IMR-90 (cell line): ENCODE data around the gene ARMH3. TPM values are rescaled to one million over a fixed set of nuclear protein-coding genes. Genes with fewer than 3 reads are reported as not detected.

ENCODE experiments used
- ATAC-seq: fragments of 200-7000 bp; cut with Tn5 transposase; 2 replicates; pipeline ENCODE4 v1.9.1; 2020; ENCODE audit warnings: low read depth, mild to moderate bottlenecking, moderate library complexity
- BruUV-seq: library from RNA; stranded (reverse); fragments of 400-500 nt; replicated peaks from 2 replicates; lab custom pipeline; 2021; lab: Mats Ljungman, UMichigan
- CTCF ChIA-PET: fragments of 300-600 bp; formaldehyde crosslinking; extraction: SDS; loops from one replicate; lab custom pipeline; 2021; ENCODE audit warnings: antibody characterized with exemption; lab: Yijun Ruan, JAX
- POLR2A ChIA-PET: fragments of 300-600 bp; sonication (Branson Sonifier 250); formaldehyde crosslinking; loops from one replicate; lab custom pipeline; 2022; ENCODE audit warnings: antibody characterized with exemption; ENCODE audit not compliant: unreplicated experiment; lab: Charles Lee
- DNase-seq: peaks from one replicate; pipeline ENCODE4 v3.0.0; 2013
- H2AFZ ChIP-seq: replicated peaks from 2 replicates; pipeline ENCODE3; 2013; ENCODE audit warnings: low read length, mild to moderate bottlenecking; ENCODE audit not compliant: poor library complexity
- H2AK5ac ChIP-seq: 2 replicates; pipeline ENCODE4 v1.6.1; 2013; ENCODE audit warnings: low read depth, low read length, inconsistent platforms
- H2AK9ac ChIP-seq: replicated peaks from 2 replicates; pipeline ENCODE3; 2013; ENCODE audit warnings: mild to moderate bottlenecking, low read depth, low read length, moderate library complexity; ENCODE audit not compliant: poor library complexity
- H2BK120ac ChIP-seq: 2 replicates; pipeline ENCODE4 v1.6.1; 2013; ENCODE audit warnings: low read depth, low read length, inconsistent platforms
- H2BK15ac ChIP-seq: 3 replicates; pipeline ENCODE4 v1.6.1; 2013; ENCODE audit warnings: low read depth, low read length, inconsistent platforms
- H2BK20ac ChIP-seq: 2 replicates; pipeline ENCODE4 v1.6.1; 2013; ENCODE audit warnings: low read depth, mild to moderate bottlenecking, inconsistent platforms, low read length, moderate library complexity
- H2BK5ac ChIP-seq: 2 replicates; pipeline ENCODE4 v1.6.1; 2013; ENCODE audit warnings: mild to moderate bottlenecking, low read depth, low read length, inconsistent platforms; ENCODE audit not compliant: poor library complexity, severe bottlenecking
- H3K14ac ChIP-seq: replicated peaks from 2 replicates; pipeline ENCODE4 v1.6.1; 2013; ENCODE audit warnings: low read depth, low read length, inconsistent platforms
- H3K18ac ChIP-seq: 2 replicates; pipeline ENCODE4 v1.6.1; 2013; ENCODE audit warnings: low read depth, low read length, control low read depth
- H3K23ac ChIP-seq: 2 replicates; pipeline ENCODE4 v1.6.1; 2013; ENCODE audit warnings: low read depth, low read length, inconsistent platforms
- H3K27ac ChIP-seq: 2 replicates; pipeline ENCODE4 v1.5.1; 2013; ENCODE audit warnings: mild to moderate bottlenecking, control low read depth, low read length; ENCODE audit not compliant: insufficient read depth
- H3K27me3 ChIP-seq: 2 replicates; pipeline ENCODE4 v1.6.1; 2013; ENCODE audit warnings: low read length; ENCODE audit not compliant: control insufficient read depth, insufficient read depth
- H3K36me3 ChIP-seq: 2 replicates; pipeline ENCODE4 v1.6.1; 2013; ENCODE audit warnings: low read length, mixed read lengths; ENCODE audit not compliant: control insufficient read depth, insufficient read depth
- H3K4ac ChIP-seq: 2 replicates; pipeline ENCODE4 v1.6.1; 2013; ENCODE audit warnings: low read depth, low read length, inconsistent platforms
- H3K4me1 ChIP-seq: 2 replicates; pipeline ENCODE4 v1.6.1; 2013; ENCODE audit warnings: low read length, mixed read lengths; ENCODE audit not compliant: control insufficient read depth, insufficient read depth
- H3K4me2 ChIP-seq: 2 replicates; pipeline ENCODE4 v1.6.1; 2013; ENCODE audit warnings: low read depth, mild to moderate bottlenecking, control low read depth, low read length, moderate library complexity
- H3K4me3 ChIP-seq: 2 replicates; pipeline ENCODE4 v1.5.1; 2013; ENCODE audit warnings: low read depth, mild to moderate bottlenecking, control low read depth, low read length, moderate library complexity; ENCODE audit not compliant: insufficient read depth
- H3K56ac ChIP-seq: 2 replicates; pipeline ENCODE4 v1.6.1; 2013; ENCODE audit warnings: low read length, inconsistent platforms; ENCODE audit not compliant: insufficient read depth; ENCODE audit errors: extremely low read depth
- H3K79me1 ChIP-seq, 2 experiments: 2 replicates each; pipeline ENCODE4 v1.6.1; 2013; ENCODE audit warnings: low read length in 2 of 2, inconsistent platforms in 1 of 2, low read depth in 1 of 2
- H3K9ac ChIP-seq: 2 replicates; pipeline ENCODE4 v1.6.1; 2013; ENCODE audit warnings: low read depth, low read length, control low read depth
- H3K9me1 ChIP-seq: 2 replicates; pipeline ENCODE4 v1.6.1; 2013; ENCODE audit warnings: low read length, inconsistent platforms; ENCODE audit not compliant: insufficient read depth
- H3K9me3 ChIP-seq: 2 replicates; pipeline ENCODE4 v1.6.1; 2013; ENCODE audit warnings: low read length; ENCODE audit not compliant: control insufficient read depth, insufficient read depth
- H4K20me1 ChIP-seq: 2 replicates; pipeline ENCODE4 v1.6.1; 2013; ENCODE audit warnings: low read length, inconsistent platforms; ENCODE audit not compliant: insufficient read depth
- H4K5ac ChIP-seq: 2 replicates; pipeline ENCODE4 v1.6.1; 2013; ENCODE audit warnings: mild to moderate bottlenecking, low read depth, low read length, control low read depth
- H4K8ac ChIP-seq, 2 experiments: 2 replicates each; pipeline ENCODE4 v1.6.1; 2013; ENCODE audit warnings: low read depth in 2 of 2, low read length in 2 of 2, control low read depth in 1 of 2, inconsistent platforms in 1 of 2
- H4K91ac ChIP-seq: 2 replicates; pipeline ENCODE4 v1.6.1; 2013; ENCODE audit warnings: low read depth, low read length, inconsistent platforms; ENCODE audit not compliant: insufficient read depth
- BHLHE40 ChIP-seq: fragments of 150-350 bp; IDR thresholded peaks from 2 replicates; pipeline ENCODE4 v1.6.1; 2016; ENCODE audit warnings: mild to moderate bottlenecking, low read depth, low read length
- CHD1 ChIP-seq: IDR thresholded peaks from 2 replicates; pipeline ENCODE4 v1.6.1; 2012; ENCODE audit warnings: low read depth, low read length, improper control_type of control experiment
- CTCF ChIP-seq: conservative IDR thresholded peaks from 2 replicates; pipeline ENCODE4 v1.5.1; 2012; ENCODE audit warnings: mild to moderate bottlenecking, low read depth, low read length, improper control_type of control experiment
- FOS ChIP-seq: fragments of 150-350 bp; IDR thresholded peaks from 2 replicates; pipeline ENCODE4 v1.6.1; 2016; ENCODE audit warnings: low read depth, low read length
- MAFK ChIP-seq: IDR thresholded peaks from 2 replicates; pipeline ENCODE4 v1.6.1; 2012; ENCODE audit warnings: low read depth, low read length, improper control_type of control experiment
- MAZ ChIP-seq: IDR thresholded peaks from 2 replicates; pipeline ENCODE4 v1.6.1; 2012; ENCODE audit warnings: low read depth, mild to moderate bottlenecking, low read length, improper control_type of control experiment, moderate library complexity, borderline replicate concordance
- NFE2L2 ChIP-seq: fragments of 150-350 bp; IDR thresholded peaks from 2 replicates; pipeline ENCODE4 v1.6.1; 2016; ENCODE audit warnings: low read depth, mild to moderate bottlenecking, low read length
- RCOR1 ChIP-seq: IDR thresholded peaks from 2 replicates; pipeline ENCODE4 v1.6.1; 2012; ENCODE audit warnings: mild to moderate bottlenecking, low read length, improper control_type of control experiment; ENCODE audit not compliant: insufficient replicate concordance
- RFX5 ChIP-seq: IDR thresholded peaks from 2 replicates; pipeline ENCODE4 v1.8.0; 2012; ENCODE audit warnings: low read depth, mild to moderate bottlenecking, low read length, moderate library complexity
- WGBS, 2 experiments: methylation state at CpG; one replicate each; pipeline versions ENCODE4 v1.1.5 to v1.1.7; 2013; ENCODE audit warnings: missing lambda C conversion rate in 2 of 2; ENCODE audit not compliant: insufficient read length in 1 of 2; ENCODE audit errors: extremely low coverage in 2 of 2; 5-methylcytosine and 5-hydroxymethylcytosine counted together
- dilution Hi-C: fragments of 300-500 bp; cut with HindIII; formaldehyde crosslinking; loops from one replicate; pipeline ENCODE4 v1.14.3; 2018; ENCODE audit warnings: low sequenced_read_pairs; ENCODE audit not compliant: unreplicated experiment
- in situ Hi-C: fragments of 300-500 bp; cut with MboI; formaldehyde crosslinking; loops from 3 replicates; pipeline ENCODE4 v1.14.3; 2019; ENCODE audit warnings: low sequenced_read_pairs, inconsistent platforms, mixed read lengths
- intact Hi-C: fragments of 100-400 bp; cut with micrococcal nuclease; formaldehyde crosslinking; loops from 2 replicates; pipeline ENCODE4 v1.10.0; 2022
- polyA plus RNA-seq, 3 experiments: library from polyadenylated mRNA; depleted of rRNA; stranded (reverse); fragments of >200 nt; gene quantifications; 2 replicates each; pipeline ENCODE4 v1.2.3, GENCODE V29; 2012; ENCODE audit warnings: low replicate concordance in 1 of 3
- total RNA-seq: library from RNA; depleted of rRNA; stranded (reverse); fragments of >200 nt; gene quantifications from 2 replicates; pipeline ENCODE4 v1.2.3, GENCODE V29; 2012
- TF ChIP-seq, protein P1 (sequence below): fragments of 150-350 bp; IDR thresholded peaks from 2 replicates; pipeline ENCODE4 v1.6.1; 2017; ENCODE audit warnings: mild to moderate bottlenecking, antibody characterized with exemption, low read length, low read depth

The ARMH3 gene
- total and polyA plus RNA-seq, 2 of the 4 experiments (the other 2 are of a cell fraction): 12.1 to 13.1 TPM

- H3K9me3 ChIP-seq: no peaks in the 10 kb centered on the region
- no peak overlapping the region for H3K23ac ChIP-seq
- no peak overlapping the region for H2AFZ ChIP-seq
- no CpG with 5 or more reads among the region's 7 CpGs for WGBS, 2 experiments
- in situ Hi-C loops (no loop called here), intact Hi-C loops (no loop called here), dilution Hi-C loops (no loop called here)
- H2BK15ac ChIP-seq: no peak overlapping the region
- H3K14ac ChIP-seq: no peak overlapping the region
- no peak overlapping the region for H2BK5ac ChIP-seq
- no peak overlapping the region for H2AK9ac ChIP-seq
- no peak overlapping the region for H3K4me2 ChIP-seq
- H3K18ac ChIP-seq: no peak overlapping the region
- no peak overlapping the region; a peak in 1 of 4 replicates for H4K8ac ChIP-seq
- no peak overlapping the region for H3K9ac ChIP-seq
- POLR2A ChIA-PET: no interaction called here
- ATAC-seq (no peak), DNase-seq (peak; percentile 21)
- H3K4me3 ChIP-seq: no peak overlapping the region
- H3K36me3 ChIP-seq: peaks cover 1% of the 10 kb centered on the region; the same call in 1 of the 2 replicates
- H2AK5ac ChIP-seq: no peak overlapping the region
- no peaks in the 10 kb centered on the region for H4K20me1 ChIP-seq
- CTCF ChIA-PET: interaction anchor here (0.5 to 2.1 kb wide), 3 partner anchors 9 to 35 kb away, joined by 3 to 5 read pairs (median 3); no protein-coding TSS in a partner anchor
- H3K4me1 ChIP-seq: no peaks in the 10 kb centered on the region
- no TSS peak for BruUV-seq
- H3K27ac ChIP-seq: no peak overlapping the region
- no peak overlapping the region for H3K4ac ChIP-seq
- no peak overlapping the region for H2BK20ac ChIP-seq
- TF ChIP-seq RFX5: no peak
- no peak for TF ChIP-seq NFE2L2
- TF ChIP-seq, protein P1, sequence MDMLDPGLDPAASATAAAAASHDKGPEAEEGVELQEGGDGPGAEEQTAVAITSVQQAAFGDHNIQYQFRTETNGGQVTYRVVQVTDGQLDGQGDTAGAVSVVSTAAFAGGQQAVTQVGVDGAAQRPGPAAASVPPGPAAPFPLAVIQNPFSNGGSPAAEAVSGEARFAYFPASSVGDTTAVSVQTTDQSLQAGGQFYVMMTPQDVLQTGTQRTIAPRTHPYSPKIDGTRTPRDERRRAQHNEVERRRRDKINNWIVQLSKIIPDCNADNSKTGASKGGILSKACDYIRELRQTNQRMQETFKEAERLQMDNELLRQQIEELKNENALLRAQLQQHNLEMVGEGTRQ: no peak
- no peak for TF ChIP-seq RCOR1
- TF ChIP-seq CTCF: no peak
- no peak for TF ChIP-seq MAZ
- TF ChIP-seq CHD1: no peak
- TF ChIP-seq MAFK: no peak
- TF ChIP-seq BHLHE40: no peak
- no peak for TF ChIP-seq FOS
- no peak overlapping the region for H3K56ac ChIP-seq
- H3K27me3 ChIP-seq: no peaks in the 10 kb centered on the region
- no peak overlapping the region for H2BK120ac ChIP-seq
- no peaks in the 10 kb centered on the region for H3K9me1 ChIP-seq
- H3K79me1 ChIP-seq: 0 out of 4 replicates have a peak, but pooled peaks cover 0 to 2% of the 10 kb centered on the region in 2 experiments
- H4K91ac ChIP-seq: no peak overlapping the region
- no peak overlapping the region for H4K5ac ChIP-seq
Observed at GRCh38 chr10:101903827-101904550, 152.0 kb downstream of the ARMH3 start.
